Spleen (tissue), 11 donors: ENCODE data around the gene TPPP. TPM values are rescaled to one million over a fixed set of nuclear protein-coding genes. Genes with fewer than 3 reads are reported as not detected.

Source experiments
- DNase-seq: peaks from one replicate; pipeline ENCODE4 v3.0.0-alpha.2; 2020
- H3K27ac ChIP-seq, 8 donors: fragments of 200-600 bp; sonication (generic) in 7 of 8; 1 replicate in 4 of 8; 2 replicates in 4 of 8; pipeline versions ENCODE4 v1.5.0 to v1.8.0; 2016 to 2021; ENCODE audit warnings: inconsistent platforms in 4 of 8, mild to moderate bottlenecking in 4 of 8, moderate library complexity in 1 of 8
- H3K27me3 ChIP-seq, 7 donors: fragments of 200-600 bp; sonication (generic) in 6 of 7; replicated peaks in 1 of 7; 1 replicate in 4 of 7; 2 replicates in 3 of 7; pipeline versions ENCODE4 v1.5.0 to v1.8.0; 2016 to 2021; ENCODE audit warnings: inconsistent platforms in 3 of 7, mild to moderate bottlenecking in 1 of 7
- H3K36me3 ChIP-seq, 6 donors: fragments of 200-600 bp; sonication (generic) in 5 of 6; 1 replicate in 4 of 6; 2 replicates in 2 of 6; pipeline versions ENCODE4 v1.5.0 to v1.8.0; 2016 to 2021; ENCODE audit warnings: inconsistent platforms in 2 of 6
- H3K4me1 ChIP-seq, 6 donors: fragments of 200-600 bp; sonication (generic) in 5 of 6; 1 replicate in 3 of 6; 2 replicates in 3 of 6; pipeline versions ENCODE4 v1.5.0 to v1.8.0; 2016 to 2021; ENCODE audit warnings: inconsistent platforms in 3 of 6
- H3K4me3 ChIP-seq, 8 donors: fragments of 200-600 bp; sonication (generic) in 7 of 8; 1 replicate in 4 of 8; 2 replicates in 4 of 8; pipeline versions ENCODE4 v1.5.0 to v1.8.0; 2016 to 2021; ENCODE audit warnings: inconsistent platforms in 4 of 8, mild to moderate bottlenecking in 4 of 8, moderate library complexity in 2 of 8
- H3K9me3 ChIP-seq, 8 donors: fragments of 200-600 bp; sonication (generic) in 7 of 8; 1 replicate in 4 of 8; 2 replicates in 4 of 8; pipeline versions ENCODE4 v1.5.0 to v1.8.0; 2016 to 2021; ENCODE audit warnings: inconsistent platforms in 4 of 8
- POLR2A ChIP-seq, 3 donors: fragments of 450-650 bp; IDR thresholded peaks; one replicate each; pipeline ENCODE4 v1.5.1; 2017; ENCODE audit warnings: antibody characterized with exemption in 3 of 3, mild to moderate bottlenecking in 1 of 3
- POLR2AphosphoS5 ChIP-seq, 3 donors: sonication (generic); formaldehyde crosslinking; IDR thresholded peaks; one replicate each; pipeline ENCODE4 v1.5.1; 2017; ENCODE audit warnings: antibody characterized with exemption in 3 of 3
- WGBS, 5 donors: extraction: QIAGEN DNeasy Blood & Tissue Kit in 3 of 5; methylation state at CpG; one replicate each; pipeline versions ENCODE4 v1.1.5 to v1.1.7; 2013 to 2018; 5-methylcytosine and 5-hydroxymethylcytosine counted together
- intact Hi-C: fragments of 100-400 bp; cut with DNase I; formaldehyde crosslinking; loops from one replicate; pipeline ENCODE4 v1.15.0; 2023; ENCODE audit warnings: low total_unique reads
- polyA plus RNA-seq, 3 donors: library from polyadenylated mRNA; stranded (reverse); fragments of 200-250 nt; gene quantifications; one replicate each; pipeline ENCODE4 v1.2.1, GENCODE V29; 2013
- total RNA-seq, 7 donors: library from RNA; depleted of rRNA in 3 of 7; stranded (reverse); fragments of >200 nt in 3 of 7; fragmentation: NEBNext Ultra II Directional in 4 of 7; extraction: Animal tissue kit (Norgen Biotek cat#: 25700) in 4 of 7; gene quantifications; one replicate each; pipeline versions ENCODE4 v1.1.0 to v1.2.1, GENCODE V29; 2016 to 2021
- TF ChIP-seq, protein P1 (sequence below), 11 experiments: fragments of 200-600 bp in 7 of 11; fragments of 450-650 bp in 4 of 11; sonication (generic) in 4 of 11; IDR thresholded peaks in 8 of 11; conservative IDR thresholded peaks in 3 of 11; 1 replicate in 7 of 11; 2 replicates in 4 of 11; pipeline versions ENCODE4 v1.4.0 to v1.8.0; 2016 to 2021; ENCODE audit warnings: antibody characterized with exemption in 11 of 11, inconsistent platforms in 4 of 11, mild to moderate bottlenecking in 1 of 11
- donor health status: healthy with polysubstance abuse.
- donor health status: DM: no; HTN: no; CAD: no; lungs with moderate emphysema.
- donor health status: DM: no; HTN: no; CAD: no.
- donor health status: Bipolar disorder and iron deficiency.
- donor health status: healthy.
- donor health status: DM: no; HTN: no; CAD: no.
- donor health status: DM: yes; HTN: yes; CAD: no.

TPPP gene
- total and polyA plus RNA-seq, 10 donors: 0.30 to 12.2 (median 3.9) TPM

DNA sequence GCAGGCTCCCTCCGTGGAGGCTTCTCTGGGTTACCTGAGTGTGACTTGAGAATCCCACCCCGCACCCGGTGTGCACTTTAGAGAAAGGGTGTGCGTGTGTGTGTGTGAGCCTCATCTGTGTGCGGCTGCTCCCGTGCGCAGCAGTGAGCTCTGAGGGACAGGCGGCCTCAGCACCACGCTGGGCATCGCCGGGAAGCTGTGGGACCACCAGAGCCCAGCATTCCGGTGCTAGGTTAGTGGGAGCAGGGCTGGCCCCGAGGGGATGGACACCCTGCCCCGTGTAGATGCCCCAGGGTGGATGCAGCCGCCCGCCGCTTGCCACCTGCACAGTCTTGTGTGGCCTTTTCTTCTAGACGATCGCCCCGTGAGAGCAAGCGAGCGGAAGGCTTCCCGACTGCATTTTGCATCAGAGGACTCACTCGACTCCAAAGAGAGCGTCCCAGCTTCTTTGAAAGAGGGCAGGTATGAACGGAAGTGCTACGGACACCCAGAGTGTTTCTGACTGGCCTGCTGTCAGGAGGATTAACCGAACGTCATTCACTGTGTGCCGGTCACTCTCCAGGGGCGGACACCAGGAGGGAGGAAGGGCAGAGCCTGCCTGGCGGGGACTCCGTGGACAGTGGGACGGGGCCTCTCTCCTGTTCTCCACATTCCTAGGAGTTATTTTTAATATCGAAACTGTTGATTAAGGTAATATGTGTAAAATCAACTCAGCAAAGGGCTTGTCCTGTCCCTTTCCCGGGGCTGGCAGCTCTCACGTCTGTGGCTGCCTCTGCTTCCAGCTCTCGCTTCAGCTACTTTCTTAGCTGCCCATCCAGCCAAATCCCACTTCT, 68.8 kb downstream of the TPPP start:
- Histone ChIP-seq H3K36me3 (peaks cover 0 to 98% (median 42%) of the 10 kb centered on the region in 6 donors), H3K27ac (peak overlapping the region in 1 of 8 donors; percentile 17), H3K27me3 (no peaks in the 10 kb centered on the region), H3K9me3 (no peaks in the 10 kb centered on the region), H3K4me1 (no peaks in the 10 kb centered on the region), H3K4me3 (no peak overlapping the region)
- TF ChIP-seq POLR2AphosphoS5 (IDR thresholded peaks at IDR 0.05): no peak
- no peak for TF ChIP-seq POLR2A (IDR thresholded peaks at IDR 0.05)
- TF ChIP-seq, protein P1, sequence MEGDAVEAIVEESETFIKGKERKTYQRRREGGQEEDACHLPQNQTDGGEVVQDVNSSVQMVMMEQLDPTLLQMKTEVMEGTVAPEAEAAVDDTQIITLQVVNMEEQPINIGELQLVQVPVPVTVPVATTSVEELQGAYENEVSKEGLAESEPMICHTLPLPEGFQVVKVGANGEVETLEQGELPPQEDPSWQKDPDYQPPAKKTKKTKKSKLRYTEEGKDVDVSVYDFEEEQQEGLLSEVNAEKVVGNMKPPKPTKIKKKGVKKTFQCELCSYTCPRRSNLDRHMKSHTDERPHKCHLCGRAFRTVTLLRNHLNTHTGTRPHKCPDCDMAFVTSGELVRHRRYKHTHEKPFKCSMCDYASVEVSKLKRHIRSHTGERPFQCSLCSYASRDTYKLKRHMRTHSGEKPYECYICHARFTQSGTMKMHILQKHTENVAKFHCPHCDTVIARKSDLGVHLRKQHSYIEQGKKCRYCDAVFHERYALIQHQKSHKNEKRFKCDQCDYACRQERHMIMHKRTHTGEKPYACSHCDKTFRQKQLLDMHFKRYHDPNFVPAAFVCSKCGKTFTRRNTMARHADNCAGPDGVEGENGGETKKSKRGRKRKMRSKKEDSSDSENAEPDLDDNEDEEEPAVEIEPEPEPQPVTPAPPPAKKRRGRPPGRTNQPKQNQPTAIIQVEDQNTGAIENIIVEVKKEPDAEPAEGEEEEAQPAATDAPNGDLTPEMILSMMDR (IDR thresholded peaks at IDR 0.05 in 8 of 11, conservative IDR thresholded peaks at IDR 0.05 in 3 of 11): no peak
- DNase-seq: peak; percentile 59
- intact Hi-C loops: no loop called here
- WGBS, 5 donors: 91 to 94% (median 93%) methylated on average over 24 to 38 of the region's 38 CpGs

DNA sequence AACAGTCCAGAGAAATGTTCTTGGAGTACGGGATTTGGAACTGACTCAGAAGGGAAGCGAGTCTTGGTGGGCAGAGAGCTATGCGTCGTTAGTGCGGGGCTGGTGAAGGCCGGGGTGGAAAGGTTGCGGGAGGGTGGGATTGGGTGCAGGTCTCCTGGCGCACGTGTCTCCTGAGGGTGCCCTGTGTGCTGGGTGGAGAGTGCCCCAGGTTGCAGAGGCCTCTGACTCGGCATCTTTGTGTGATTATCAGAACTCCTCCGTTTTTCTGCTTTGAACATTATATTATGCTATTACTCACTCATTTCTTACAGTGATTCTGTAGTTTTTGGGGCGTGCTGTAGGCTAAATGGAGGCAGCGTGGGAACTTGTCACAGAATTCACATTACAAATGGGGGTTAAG, 69.6 kb downstream of the TPPP start:
- intact Hi-C loops: no loop called here
- Histone ChIP-seq H3K27me3 (no peaks in the 10 kb centered on the region), H3K9me3 (no peaks in the 10 kb centered on the region), H3K4me3 (no peak overlapping the region), H3K4me1 (no peaks in the 10 kb centered on the region), H3K27ac (no peak overlapping the region), H3K36me3 (peaks cover 0 to 99% (median 44%) of the 10 kb centered on the region in 6 donors)
- DNase-seq: peak; percentile 61
- WGBS, 5 donors: 92 to 97% (median 96%) methylated on average over 13 of the region's 13 CpGs
- TF ChIP-seq, protein P1 (IDR thresholded peaks at IDR 0.05 in 8 of 11, conservative IDR thresholded peaks at IDR 0.05 in 3 of 11): no peak
- TF ChIP-seq POLR2AphosphoS5 (IDR thresholded peaks at IDR 0.05): no peak
- no peak for TF ChIP-seq POLR2A (IDR thresholded peaks at IDR 0.05)

DNA sequence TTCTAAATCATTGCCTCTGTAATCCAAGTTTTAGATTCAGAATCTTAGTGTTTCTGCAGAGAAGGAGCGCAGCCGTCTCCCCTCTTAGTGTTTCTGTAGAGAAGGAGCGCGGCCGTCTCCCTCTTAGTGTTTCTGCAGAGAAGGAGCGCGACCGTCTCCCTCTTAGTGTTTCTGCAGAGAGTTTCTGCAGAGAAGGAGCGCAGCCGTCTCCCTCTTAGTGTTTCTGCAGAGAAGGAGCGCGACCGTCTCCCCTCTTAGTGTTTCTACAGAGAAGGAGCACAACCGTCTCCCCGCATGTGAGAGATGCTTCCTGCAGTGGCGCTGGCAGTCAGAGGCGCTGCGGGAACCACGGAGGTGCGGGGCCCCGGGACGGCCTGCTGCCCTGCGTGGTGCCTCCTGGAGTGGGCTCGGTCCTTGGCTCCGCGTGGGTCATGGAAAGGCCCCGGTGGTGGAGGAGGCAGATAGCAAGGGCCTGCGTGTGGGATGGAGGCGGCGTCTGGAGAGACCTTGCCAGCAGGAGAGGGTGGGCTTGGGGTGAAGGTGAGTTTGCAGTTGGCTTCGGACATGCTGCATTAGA, 70.1 kb downstream of the TPPP start:
- DNase-seq: peak; percentile 63
- Histone ChIP-seq H3K36me3 (peaks cover 0 to 94% (median 42%) of the 10 kb centered on the region in 6 donors), H3K9me3 (no peaks in the 10 kb centered on the region), H3K27ac (no peak overlapping the region), H3K4me3 (no peak overlapping the region), H3K4me1 (no peaks in the 10 kb centered on the region), H3K27me3 (no peaks in the 10 kb centered on the region)
- intact Hi-C loops: no loop called here
- TF ChIP-seq, protein P1 (IDR thresholded peaks at IDR 0.05 in 8 of 11, conservative IDR thresholded peaks at IDR 0.05 in 3 of 11): no peak
- TF ChIP-seq POLR2AphosphoS5 (IDR thresholded peaks at IDR 0.05) (no peak), POLR2A (IDR thresholded peaks at IDR 0.05) (no peak)
- 94 to 98% (median 97%) methylated on average over 31 of the region's 31 CpGs for WGBS, 5 donors

DNA sequence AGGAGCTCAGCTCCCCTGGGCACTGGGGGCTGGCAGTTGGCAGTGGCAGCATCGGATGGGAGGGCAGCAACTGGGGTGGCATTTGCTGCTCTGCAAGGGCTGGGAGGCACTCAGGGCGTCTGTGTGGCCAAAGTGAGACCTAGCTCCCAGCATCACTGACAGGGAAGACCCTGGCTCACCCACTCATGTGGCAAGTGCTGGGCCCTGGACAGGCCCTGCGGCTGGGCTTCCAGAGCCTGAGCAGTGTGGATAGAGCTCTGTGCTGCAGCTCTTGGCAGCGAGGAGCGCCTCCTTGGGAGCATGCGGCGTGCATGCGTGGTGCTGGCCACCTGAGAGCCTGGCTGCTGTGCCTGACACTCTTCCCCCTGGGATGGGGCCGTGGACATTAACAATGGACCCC, 70.8 kb downstream of the TPPP start:
- Histone ChIP-seq H3K27me3 (no peaks in the 10 kb centered on the region), H3K36me3 (peaks cover 0 to 89% (median 40%) of the 10 kb centered on the region in 6 donors), H3K27ac (no peak overlapping the region), H3K4me1 (no peaks in the 10 kb centered on the region), H3K9me3 (no peaks in the 10 kb centered on the region), H3K4me3 (no peak overlapping the region)
- peak; percentile 50 for DNase-seq
- intact Hi-C loops: no loop called here
- TF ChIP-seq, protein P1 (IDR thresholded peaks at IDR 0.05 in 8 of 11, conservative IDR thresholded peaks at IDR 0.05 in 3 of 11): no peak
- TF ChIP-seq POLR2A (IDR thresholded peaks at IDR 0.05): no peak
- no peak for TF ChIP-seq POLR2AphosphoS5 (IDR thresholded peaks at IDR 0.05)
- 94 to 98% (median 96%) methylated on average over 8 to 9 of the region's 9 CpGs for WGBS, 5 donors
